HL-60 (cell line): ENCODE measurements around the gene UGT2A3.

Source experiments
- DNase-seq, 2 experiments: peaks; one replicate each; pipeline ENCODE4 v3.0.0-alpha.2; 2010 to 2020; ENCODE audit warnings: low read depth in 1 of 2, low spot score in 1 of 2
- H3K27ac ChIP-seq: fragments of 250-450 bp; sonication (Bioruptor Pico); replicated peaks from 2 replicates; pipeline ENCODE4 v1.5.1; 2020; ENCODE audit warnings: mild to moderate bottlenecking, moderate library complexity
- H3K27me3 ChIP-seq: fragments of 250-450 bp; sonication (Bioruptor Pico); 2 replicates; pipeline ENCODE4 v1.5.1; 2021; ENCODE audit warnings: mild to moderate bottlenecking, moderate library complexity; ENCODE audit not compliant: insufficient read depth, poor library complexity, severe bottlenecking
- H3K4me3 ChIP-seq: replicated peaks from 2 replicates; pipeline ENCODE4 v1.5.1; 2011; ENCODE audit warnings: mild to moderate bottlenecking, control low read depth, low read length; ENCODE audit not compliant: insufficient read depth
- GABPA ChIP-seq: IDR thresholded peaks from 2 replicates; pipeline ENCODE4 v1.6.1; 2012; ENCODE audit warnings: low read depth
- POLR2AphosphoS5 ChIP-seq: IDR thresholded peaks from 2 replicates; pipeline ENCODE4 v1.6.1; 2012; ENCODE audit warnings: low read depth
- SPI1 ChIP-seq: IDR thresholded peaks from 2 replicates; pipeline ENCODE4 v1.6.1; 2012; ENCODE audit warnings: low read depth, mild to moderate bottlenecking, borderline replicate concordance
- TF ChIP-seq, protein P1 (sequence below): IDR thresholded peaks from 2 replicates; pipeline ENCODE4 v1.6.1; 2012; ENCODE audit warnings: low read depth; ENCODE audit not compliant: insufficient replicate concordance
- TF ChIP-seq, protein P2 (sequence below): IDR thresholded peaks from one replicate; pipeline ENCODE4 v1.5.1; 2011; ENCODE audit warnings: low read length, control low read depth, inconsistent platforms; ENCODE audit not compliant: insufficient read depth

UGT2A3 gene

DNA sequence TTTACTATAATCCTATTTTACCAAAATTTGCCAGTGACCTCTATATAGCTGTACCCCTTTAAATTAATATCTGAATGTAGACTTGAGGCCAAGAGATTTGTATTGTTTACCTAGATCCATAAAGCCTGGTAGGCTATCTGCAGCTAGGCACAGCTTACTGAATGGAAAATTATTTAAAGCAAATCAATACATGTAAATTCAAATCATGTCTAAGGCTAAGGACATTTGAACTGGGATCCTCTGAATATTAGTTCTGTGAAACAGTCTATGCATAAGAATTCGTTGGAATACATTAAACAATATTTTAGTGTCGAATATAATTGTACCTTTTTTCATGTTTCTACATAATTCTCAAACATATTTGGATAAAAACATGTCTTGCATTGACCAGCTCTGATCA, 1.6 kb downstream of the UGT2A3 start:
- DNase-seq: no peak
- TF ChIP-seq, protein P1, sequence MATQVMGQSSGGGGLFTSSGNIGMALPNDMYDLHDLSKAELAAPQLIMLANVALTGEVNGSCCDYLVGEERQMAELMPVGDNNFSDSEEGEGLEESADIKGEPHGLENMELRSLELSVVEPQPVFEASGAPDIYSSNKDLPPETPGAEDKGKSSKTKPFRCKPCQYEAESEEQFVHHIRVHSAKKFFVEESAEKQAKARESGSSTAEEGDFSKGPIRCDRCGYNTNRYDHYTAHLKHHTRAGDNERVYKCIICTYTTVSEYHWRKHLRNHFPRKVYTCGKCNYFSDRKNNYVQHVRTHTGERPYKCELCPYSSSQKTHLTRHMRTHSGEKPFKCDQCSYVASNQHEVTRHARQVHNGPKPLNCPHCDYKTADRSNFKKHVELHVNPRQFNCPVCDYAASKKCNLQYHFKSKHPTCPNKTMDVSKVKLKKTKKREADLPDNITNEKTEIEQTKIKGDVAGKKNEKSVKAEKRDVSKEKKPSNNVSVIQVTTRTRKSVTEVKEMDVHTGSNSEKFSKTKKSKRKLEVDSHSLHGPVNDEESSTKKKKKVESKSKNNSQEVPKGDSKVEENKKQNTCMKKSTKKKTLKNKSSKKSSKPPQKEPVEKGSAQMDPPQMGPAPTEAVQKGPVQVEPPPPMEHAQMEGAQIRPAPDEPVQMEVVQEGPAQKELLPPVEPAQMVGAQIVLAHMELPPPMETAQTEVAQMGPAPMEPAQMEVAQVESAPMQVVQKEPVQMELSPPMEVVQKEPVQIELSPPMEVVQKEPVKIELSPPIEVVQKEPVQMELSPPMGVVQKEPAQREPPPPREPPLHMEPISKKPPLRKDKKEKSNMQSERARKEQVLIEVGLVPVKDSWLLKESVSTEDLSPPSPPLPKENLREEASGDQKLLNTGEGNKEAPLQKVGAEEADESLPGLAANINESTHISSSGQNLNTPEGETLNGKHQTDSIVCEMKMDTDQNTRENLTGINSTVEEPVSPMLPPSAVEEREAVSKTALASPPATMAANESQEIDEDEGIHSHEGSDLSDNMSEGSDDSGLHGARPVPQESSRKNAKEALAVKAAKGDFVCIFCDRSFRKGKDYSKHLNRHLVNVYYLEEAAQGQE: no peak
- TF ChIP-seq SPI1 (no peak), POLR2AphosphoS5 (no peak), GABPA (no peak)
- TF ChIP-seq, protein P2, sequence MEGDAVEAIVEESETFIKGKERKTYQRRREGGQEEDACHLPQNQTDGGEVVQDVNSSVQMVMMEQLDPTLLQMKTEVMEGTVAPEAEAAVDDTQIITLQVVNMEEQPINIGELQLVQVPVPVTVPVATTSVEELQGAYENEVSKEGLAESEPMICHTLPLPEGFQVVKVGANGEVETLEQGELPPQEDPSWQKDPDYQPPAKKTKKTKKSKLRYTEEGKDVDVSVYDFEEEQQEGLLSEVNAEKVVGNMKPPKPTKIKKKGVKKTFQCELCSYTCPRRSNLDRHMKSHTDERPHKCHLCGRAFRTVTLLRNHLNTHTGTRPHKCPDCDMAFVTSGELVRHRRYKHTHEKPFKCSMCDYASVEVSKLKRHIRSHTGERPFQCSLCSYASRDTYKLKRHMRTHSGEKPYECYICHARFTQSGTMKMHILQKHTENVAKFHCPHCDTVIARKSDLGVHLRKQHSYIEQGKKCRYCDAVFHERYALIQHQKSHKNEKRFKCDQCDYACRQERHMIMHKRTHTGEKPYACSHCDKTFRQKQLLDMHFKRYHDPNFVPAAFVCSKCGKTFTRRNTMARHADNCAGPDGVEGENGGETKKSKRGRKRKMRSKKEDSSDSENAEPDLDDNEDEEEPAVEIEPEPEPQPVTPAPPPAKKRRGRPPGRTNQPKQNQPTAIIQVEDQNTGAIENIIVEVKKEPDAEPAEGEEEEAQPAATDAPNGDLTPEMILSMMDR: no peak
- H3K27me3 ChIP-seq: no peaks in the 10 kb centered on the region
- H3K27ac ChIP-seq: no peak overlapping the region
- no peak overlapping the region for H3K4me3 ChIP-seq

DNA sequence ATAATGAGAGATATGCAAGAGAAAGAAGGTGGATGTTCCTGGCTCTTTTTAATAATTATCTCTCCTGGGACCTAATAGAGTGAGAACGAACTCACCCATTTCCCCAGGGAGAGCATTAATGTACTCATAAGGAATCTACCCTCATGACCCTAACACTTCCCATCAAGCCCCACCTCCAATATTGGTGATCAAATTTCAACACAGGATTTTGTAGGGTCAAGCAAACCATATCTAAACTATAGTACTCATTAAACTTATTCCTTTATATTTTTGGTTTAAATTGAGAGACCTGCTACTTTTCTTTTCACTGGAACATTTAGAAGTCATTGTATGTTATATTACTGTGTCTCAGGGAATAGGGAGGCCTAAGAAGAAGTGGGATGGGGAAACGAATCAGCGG, 2.6 kb downstream of the UGT2A3 start:
- DNase-seq: no peak
- Histone ChIP-seq H3K27ac (no peak overlapping the region), H3K27me3 (no peaks in the 10 kb centered on the region), H3K4me3 (no peak overlapping the region)
- TF ChIP-seq, protein P1: no peak
- no peak for TF ChIP-seq GABPA
- TF ChIP-seq SPI1: no peak
- TF ChIP-seq, protein P2: no peak

DNA sequence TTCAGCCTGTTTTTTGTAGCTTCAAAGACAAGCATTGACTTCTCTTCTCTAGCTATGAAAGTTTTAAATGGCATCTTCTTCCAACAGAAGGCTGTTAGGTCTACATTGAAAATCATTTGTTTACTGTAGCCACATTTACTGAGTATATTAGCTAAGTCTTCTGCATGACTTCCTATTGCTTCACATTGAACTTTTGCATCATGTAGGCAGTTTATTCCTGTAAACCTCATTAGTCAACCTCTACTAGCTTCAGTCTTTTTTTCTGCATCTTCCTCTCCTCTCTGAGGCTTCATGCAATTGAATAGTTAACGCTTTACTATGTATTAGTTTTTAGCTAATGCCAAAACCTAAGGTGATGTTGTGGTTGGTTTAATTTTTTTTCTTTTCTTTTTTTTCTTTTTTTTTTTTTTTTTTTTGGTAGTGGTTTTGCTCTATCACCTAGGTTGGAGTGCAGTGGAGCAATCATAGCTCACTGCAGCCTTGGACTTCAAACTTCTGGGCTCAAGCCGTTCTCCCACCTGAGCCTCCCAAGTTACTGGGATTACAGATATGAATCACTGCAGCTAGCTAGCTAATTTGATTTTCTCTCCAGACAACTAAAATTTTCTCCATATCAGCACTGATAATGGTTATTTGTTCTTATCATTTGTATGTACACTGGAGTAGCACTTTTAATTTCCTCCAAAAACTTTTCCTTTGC, 3.4 kb downstream of the UGT2A3 start:
- no peak for DNase-seq

More for the DNA sequence above, 3.4 kb downstream of the UGT2A3 start:
- Histone ChIP-seq H3K27me3 (no peaks in the 10 kb centered on the region), H3K4me3 (no peak overlapping the region), H3K27ac (no peak overlapping the region)
- TF ChIP-seq, protein P2: no peak
- TF ChIP-seq GABPA: no peak
- no peak for TF ChIP-seq SPI1
- TF ChIP-seq, protein P1: no peak
- TF ChIP-seq POLR2AphosphoS5: no peak
